ENCODE data around the gene POLR3B. TPM values are rescaled to one million over a fixed set of nuclear protein-coding genes. Genes with fewer than 3 reads are reported as not detected.
A peak's percentile ranks its signal among the peaks of the same experiment; 100 is the strongest.

POLR3B gene
- total RNA-seq, 1 experiment from 2014 or later: 15.3 TPM

DNA sequence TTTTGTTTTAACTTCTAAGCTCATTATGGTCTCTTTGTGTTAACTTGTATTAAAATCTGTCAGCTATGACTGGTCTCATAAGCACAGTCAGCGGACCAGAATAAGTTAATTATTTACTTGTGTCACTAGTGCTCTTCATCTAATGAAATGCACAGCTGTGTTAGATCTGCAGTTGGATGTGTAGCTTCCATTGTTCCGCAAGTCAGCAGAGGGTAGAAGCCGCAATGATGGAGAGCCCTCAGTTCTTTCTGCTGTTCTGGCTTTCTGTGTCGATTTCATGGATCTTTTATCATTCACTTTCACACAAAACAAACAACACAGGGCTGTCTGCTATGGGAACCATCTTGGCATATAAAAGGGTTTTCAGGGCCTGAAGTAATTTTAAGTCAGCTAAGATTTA lies 136.0 kb downstream of the POLR3B start:
- Histone ChIP-seq H3K27ac (peak overlapping the region; percentile 25; the same call in 1 of the 2 replicates), H3K4me1 (peaks cover 2% of the 10 kb centered on the region; the same call in 1 of the 2 replicates), H3K9me3 (replicated peaks) (no peaks in the 10 kb centered on the region), H3K36me3 (no peaks in the 10 kb centered on the region; the same call in 1 of the 2 replicates), H3K4me3 (no peak overlapping the region), H3K27me3 (no peaks in the 10 kb centered on the region)
- DNase-seq: peak; percentile 6 to 41

DNA sequence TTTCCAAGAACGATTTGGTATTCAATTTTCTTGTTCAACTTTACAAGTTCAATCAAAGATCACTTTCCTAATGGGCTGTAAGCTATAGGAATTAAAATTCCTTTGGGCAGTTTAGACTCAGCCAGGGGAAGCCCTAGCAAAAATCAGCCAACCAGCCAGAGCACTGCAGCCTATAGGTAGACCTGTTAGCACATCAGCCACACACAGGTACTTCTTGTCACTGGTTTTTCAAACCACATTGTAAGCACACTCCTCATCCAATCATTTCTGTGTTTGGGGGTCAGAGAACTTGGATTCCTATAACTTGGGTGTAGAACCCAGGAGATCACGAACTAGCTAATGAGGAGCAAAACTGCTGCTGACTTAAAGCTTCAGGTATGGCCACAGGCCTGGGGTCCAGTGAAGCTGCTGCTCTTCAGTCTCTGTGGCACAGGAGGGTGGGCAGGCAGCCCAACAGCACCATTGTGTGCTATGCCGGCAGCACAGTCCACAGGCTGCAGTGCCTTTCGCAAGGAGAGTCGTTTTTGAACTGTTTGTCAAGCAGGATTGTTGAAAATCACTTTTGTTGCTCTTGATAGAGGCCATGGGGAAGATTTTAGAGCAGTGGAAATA lies 137.9 kb downstream of the POLR3B start:
- no peaks in the 10 kb centered on the region for H3K9me3 ChIP-seq (replicated peaks)
- no peak overlapping the region for H3K4me3 ChIP-seq
- no peaks in the 10 kb centered on the region for H3K27me3 ChIP-seq
- no peaks in the 10 kb centered on the region; the same call in 1 of the 2 replicates for H3K36me3 ChIP-seq
- no peak for DNase-seq
- no peak overlapping the region for H3K27ac ChIP-seq
- H3K4me1 ChIP-seq: peaks cover 2% of the 10 kb centered on the region; the same call in 1 of the 2 replicates

DNA sequence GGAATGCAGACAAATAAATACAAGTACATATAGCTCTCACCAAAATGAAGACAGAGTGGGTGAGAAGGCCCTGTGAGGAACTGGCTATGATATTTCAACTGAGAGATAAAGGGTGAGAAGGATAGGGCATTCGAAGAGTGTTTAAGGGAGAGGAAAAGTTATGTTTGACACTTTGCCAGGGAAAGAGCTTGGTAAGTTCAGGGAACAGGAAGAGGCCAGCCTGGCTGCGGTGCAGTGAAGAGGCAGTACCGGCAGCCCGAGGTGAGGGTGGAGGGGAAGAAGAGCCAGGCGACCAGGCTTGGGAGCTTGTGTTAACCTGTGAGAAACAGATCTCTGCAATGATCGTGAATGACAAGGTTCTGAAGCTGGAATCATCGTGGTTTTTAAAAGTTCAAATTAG lies 140.5 kb downstream of the POLR3B start:
- H3K9me3 ChIP-seq (replicated peaks): no peaks in the 10 kb centered on the region
- no peak for DNase-seq

DNA sequence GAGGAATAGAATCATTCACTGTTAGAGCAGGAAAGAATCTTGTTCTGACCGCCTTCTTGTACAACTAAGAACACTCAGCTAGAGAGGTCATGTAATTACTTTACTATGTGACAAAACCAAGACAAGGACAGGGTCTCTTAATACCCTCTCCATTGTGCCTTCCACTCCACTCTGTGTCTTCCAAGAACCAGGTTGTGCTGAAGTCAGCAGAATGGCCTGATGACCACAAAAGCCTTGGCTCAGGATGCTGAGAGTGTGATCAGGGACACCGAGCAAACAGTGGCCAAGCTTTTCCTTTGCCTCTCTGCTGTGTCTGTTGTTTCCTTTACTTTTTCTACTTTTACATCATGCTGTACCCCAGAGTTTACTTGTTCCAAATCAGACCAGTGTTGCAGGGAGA lies 142.1 kb downstream of the POLR3B start:
- no peak for DNase-seq
- no peaks in the 10 kb centered on the region; the same call in 1 of the 2 replicates for H3K36me3 ChIP-seq
- no peaks in the 10 kb centered on the region for H3K9me3 ChIP-seq (replicated peaks)
- no peaks in the 10 kb centered on the region for H3K4me1 ChIP-seq
- no peak overlapping the region for H3K4me3 ChIP-seq
- no peak overlapping the region for H3K27ac ChIP-seq
- no peaks in the 10 kb centered on the region for H3K27me3 ChIP-seq

More for the DNA sequence above, 140.5 kb downstream of the POLR3B start:
- Histone ChIP-seq H3K27ac (no peak overlapping the region), H3K36me3 (no peaks in the 10 kb centered on the region; the same call in 1 of the 2 replicates), H3K4me1 (peaks cover 2% of the 10 kb centered on the region; the same call in 1 of the 2 replicates), H3K4me3 (no peak overlapping the region), H3K27me3 (no peaks in the 10 kb centered on the region)

DNA sequence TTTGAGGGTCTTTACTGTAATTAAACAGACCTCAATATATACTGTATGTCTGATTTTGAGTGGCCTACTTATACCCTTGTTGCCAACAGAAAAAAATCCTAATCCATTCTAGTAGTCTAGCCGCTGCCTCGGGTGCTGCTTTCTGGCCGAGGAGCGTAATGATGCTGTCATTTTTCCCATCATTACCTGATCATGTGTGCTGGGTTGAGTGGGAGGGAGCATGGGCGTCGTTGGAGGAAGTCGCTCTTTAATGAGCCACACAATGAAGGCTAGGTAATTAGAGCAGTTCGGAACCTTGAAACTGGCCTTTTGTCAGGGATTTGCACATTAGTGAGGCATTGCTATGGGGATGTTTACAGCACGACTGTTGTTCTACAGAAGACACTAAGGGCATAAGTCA lies 149.1 kb downstream of the POLR3B start:
- Histone ChIP-seq H3K4me1 (no peaks in the 10 kb centered on the region), H3K36me3 (peaks cover 5% of the 10 kb centered on the region; the same call in 1 of the 2 replicates), H3K27ac (no peak overlapping the region), H3K27me3 (no peaks in the 10 kb centered on the region), H3K9me3 (replicated peaks) (no peaks in the 10 kb centered on the region), H3K4me3 (no peak overlapping the region)
- no peak for DNase-seq

DNA sequence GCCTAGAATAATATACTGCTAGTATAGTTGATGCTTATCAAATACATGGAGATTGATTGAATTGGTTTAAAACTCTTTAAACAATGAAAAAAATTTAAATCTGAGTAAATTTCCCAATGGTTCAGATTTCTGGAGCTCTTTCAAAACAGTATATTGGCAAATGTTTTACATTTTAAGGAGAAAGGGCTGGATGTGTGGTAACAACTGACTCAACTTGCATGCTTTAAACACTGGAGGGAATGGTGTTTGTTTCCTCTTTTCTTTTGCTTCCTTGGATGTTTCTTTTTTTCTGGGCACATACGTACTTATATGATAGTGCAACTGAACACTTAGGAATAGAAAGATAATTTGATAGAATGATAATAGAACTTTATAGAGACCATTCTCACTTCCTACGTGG lies 151.4 kb downstream of the POLR3B start:
- no peak for DNase-seq
- Histone ChIP-seq H3K27ac (no peak overlapping the region), H3K36me3 (peaks cover 5% of the 10 kb centered on the region; the same call in 1 of the 2 replicates), H3K4me1 (no peaks in the 10 kb centered on the region), H3K27me3 (no peaks in the 10 kb centered on the region), H3K9me3 (replicated peaks) (0 out of 2 replicates have a peak, but pooled peaks cover 3% of the 10 kb centered on the region), H3K4me3 (no peak overlapping the region)

DNA sequence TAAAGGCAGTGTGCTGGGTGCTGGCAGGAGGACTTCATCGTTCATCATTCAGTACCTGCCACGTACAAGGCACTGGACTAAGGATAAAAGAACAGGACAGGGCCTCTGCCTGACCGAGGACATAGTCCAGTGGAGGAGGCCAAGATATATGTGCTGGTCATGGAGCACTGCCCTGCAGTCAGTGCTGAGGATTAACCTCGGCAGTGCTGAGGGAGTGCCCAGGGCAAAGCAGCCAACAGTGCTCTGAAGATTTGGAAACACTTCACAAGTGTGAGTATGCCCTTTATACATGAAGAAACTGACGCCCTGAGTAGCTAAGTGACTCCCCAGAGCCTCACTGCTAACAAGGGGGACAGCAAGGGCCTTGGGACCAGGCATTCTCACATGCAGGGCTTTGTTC lies 153.8 kb downstream of the POLR3B start:
- no peak for DNase-seq
- H3K9me3 ChIP-seq (replicated peaks): 0 out of 2 replicates have a peak, but pooled peaks cover 3% of the 10 kb centered on the region

DNA sequence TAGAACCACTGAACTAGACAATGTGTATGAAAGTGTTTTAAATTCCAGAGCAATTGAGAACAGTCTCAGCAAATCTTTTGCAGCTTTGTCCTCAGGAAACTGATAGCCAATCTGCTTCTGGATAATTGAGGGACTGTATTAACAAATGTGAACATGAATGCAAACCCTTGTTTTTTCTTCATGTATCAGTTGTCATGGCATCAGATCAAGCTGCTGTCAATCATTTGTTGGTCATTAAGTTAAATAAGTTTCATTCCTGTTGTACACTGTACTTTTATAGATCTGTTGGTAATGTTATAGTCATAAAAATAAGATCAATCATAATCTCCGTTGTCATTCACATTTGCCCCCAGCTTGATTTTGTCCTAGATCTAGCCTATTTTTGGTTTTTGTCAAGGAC lies 159.8 kb downstream of the POLR3B start:
- DNase-seq: no peak
- Histone ChIP-seq H3K36me3 (no peaks in the 10 kb centered on the region), H3K9me3 (replicated peaks) (0 out of 2 replicates have a peak, but pooled peaks cover 3% of the 10 kb centered on the region), H3K4me1 (no peaks in the 10 kb centered on the region), H3K4me3 (no peak overlapping the region), H3K27me3 (no peaks in the 10 kb centered on the region), H3K27ac (no peak overlapping the region)

More for the DNA sequence above, 153.8 kb downstream of the POLR3B start:
- H3K4me1 ChIP-seq: no peaks in the 10 kb centered on the region
- H3K36me3 ChIP-seq: peaks cover 5% of the 10 kb centered on the region; the same call in 1 of the 2 replicates
- H3K4me3 ChIP-seq: no peak overlapping the region
- no peak overlapping the region for H3K27ac ChIP-seq
- no peaks in the 10 kb centered on the region for H3K27me3 ChIP-seq

DNA sequence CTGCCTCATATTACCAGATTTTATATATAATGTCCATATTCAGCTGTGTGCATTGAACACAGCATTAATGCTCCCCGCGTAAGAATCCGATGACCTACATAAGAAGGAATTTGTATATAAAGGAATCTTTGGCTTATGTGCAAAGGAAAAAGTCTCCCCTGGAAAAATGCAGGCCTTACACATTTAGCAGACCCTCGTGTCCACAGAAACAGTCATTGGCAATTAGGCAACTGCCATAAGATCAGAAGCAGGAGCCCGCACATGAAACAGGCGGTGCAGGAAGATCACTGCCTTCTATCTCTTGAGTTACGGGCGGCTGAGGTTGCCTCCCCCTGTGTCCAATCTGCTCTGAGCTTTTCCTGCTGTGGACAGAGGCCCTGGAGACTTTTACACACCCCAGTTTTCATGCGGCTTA lies 162.1 kb downstream of the POLR3B start:
- Histone ChIP-seq H3K4me1 (no peaks in the 10 kb centered on the region), H3K9me3 (replicated peaks) (no peaks in the 10 kb centered on the region), H3K27me3 (no peaks in the 10 kb centered on the region), H3K36me3 (no peaks in the 10 kb centered on the region), H3K4me3 (no peak overlapping the region), H3K27ac (no peak overlapping the region)
- no peak for DNase-seq

DNA sequence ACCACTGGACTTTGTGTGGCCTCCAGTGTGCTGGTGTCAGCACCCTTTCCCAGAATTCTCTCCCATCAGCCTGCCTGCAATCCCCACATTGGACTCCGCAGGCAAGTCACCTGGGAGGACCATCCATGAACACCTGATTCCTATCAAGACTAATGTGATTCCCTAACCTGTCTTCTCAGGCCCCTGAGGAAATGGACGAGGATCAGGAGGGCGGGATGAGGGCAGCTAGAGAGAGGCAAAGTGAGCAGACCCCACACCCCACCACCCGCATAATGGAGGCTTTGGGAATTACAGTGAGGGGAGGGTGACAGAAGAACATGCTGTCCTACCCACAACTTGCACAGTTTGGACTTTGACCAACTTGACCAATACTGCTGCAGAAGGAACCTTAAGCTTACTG lies 164.4 kb downstream of the POLR3B start:
- Histone ChIP-seq H3K27ac (no peak overlapping the region), H3K4me1 (no peaks in the 10 kb centered on the region), H3K27me3 (no peaks in the 10 kb centered on the region), H3K9me3 (replicated peaks) (no peaks in the 10 kb centered on the region), H3K4me3 (no peak overlapping the region), H3K36me3 (no peaks in the 10 kb centered on the region)
- no peak for DNase-seq

DNA sequence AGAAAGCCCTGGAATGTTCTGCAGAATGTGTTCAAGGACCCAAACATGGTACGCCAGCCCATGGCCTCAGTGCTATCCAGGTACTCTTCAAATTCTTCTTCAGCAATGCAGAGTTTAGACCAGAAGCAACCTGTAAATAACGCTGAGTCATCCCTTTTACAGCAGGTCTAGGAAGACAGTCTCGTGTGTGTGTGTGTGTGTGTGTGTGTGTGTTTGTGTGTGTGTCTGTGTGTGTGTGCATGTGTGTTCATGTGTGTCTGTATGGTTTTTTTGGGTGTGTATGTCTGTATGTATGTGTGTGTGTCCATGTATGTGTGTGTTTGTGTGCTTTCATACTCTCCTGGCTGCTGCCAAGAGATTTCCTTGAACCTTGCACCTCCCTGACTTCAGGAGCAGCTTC lies 165.2 kb downstream of the POLR3B start:
- H3K27ac ChIP-seq: no peak overlapping the region
- no peak overlapping the region for H3K4me3 ChIP-seq
- no peaks in the 10 kb centered on the region for H3K27me3 ChIP-seq
- no peak for DNase-seq
- H3K9me3 ChIP-seq (replicated peaks): no peaks in the 10 kb centered on the region
- no peaks in the 10 kb centered on the region for H3K4me1 ChIP-seq
- no peaks in the 10 kb centered on the region for H3K36me3 ChIP-seq

DNA sequence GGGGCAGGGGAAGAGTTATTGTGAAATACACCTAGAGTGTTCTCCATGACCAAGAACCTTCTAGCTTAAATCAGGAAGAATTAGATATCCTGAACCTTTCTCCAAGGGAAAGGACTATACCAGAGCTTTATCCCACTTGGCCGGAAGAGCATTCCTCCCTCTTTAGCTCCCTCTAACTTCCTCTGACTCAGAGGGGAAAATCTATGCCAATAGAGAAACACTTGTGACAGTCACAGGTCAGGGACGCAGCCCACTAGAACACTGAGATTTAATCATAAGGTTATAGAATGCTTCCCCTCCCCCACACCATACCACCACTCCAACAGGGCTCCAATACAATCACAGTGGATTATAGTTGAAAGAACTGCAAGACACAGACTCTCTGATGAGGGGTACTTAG lies 169.8 kb downstream of the POLR3B start:
- Histone ChIP-seq H3K36me3 (no peaks in the 10 kb centered on the region), H3K4me1 (no peaks in the 10 kb centered on the region), H3K4me3 (no peak overlapping the region), H3K27ac (no peak overlapping the region), H3K27me3 (no peaks in the 10 kb centered on the region), H3K9me3 (replicated peaks) (no peaks in the 10 kb centered on the region)
- DNase-seq: no peak

DNA sequence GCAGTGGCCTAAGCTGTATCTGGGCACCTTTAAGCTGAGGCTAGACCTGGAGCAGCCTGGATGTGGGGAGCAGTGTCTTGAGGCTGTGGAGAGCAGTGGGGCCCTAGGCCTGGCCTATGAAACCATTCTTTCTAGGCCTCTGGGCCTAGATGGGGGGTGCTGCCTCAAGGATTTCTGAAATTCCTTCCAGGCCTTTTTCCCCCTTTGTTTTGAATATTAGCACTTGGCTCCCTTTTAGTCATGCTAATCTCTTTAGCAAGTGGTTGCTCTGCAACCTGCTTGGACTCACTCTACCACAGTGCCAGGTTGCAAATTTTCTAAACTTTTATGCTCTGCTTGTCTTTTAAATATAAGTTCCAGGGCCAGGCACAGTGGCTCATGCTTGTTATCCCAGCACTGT lies 183.7 kb downstream of the POLR3B start:
- no peak overlapping the region for H3K27ac ChIP-seq
- no peaks in the 10 kb centered on the region for H3K9me3 ChIP-seq (replicated peaks)
- no peak for DNase-seq
- H3K4me3 ChIP-seq: no peak overlapping the region
- no peaks in the 10 kb centered on the region for H3K27me3 ChIP-seq
- no peaks in the 10 kb centered on the region for H3K4me1 ChIP-seq
- H3K36me3 ChIP-seq: no peaks in the 10 kb centered on the region

DNA sequence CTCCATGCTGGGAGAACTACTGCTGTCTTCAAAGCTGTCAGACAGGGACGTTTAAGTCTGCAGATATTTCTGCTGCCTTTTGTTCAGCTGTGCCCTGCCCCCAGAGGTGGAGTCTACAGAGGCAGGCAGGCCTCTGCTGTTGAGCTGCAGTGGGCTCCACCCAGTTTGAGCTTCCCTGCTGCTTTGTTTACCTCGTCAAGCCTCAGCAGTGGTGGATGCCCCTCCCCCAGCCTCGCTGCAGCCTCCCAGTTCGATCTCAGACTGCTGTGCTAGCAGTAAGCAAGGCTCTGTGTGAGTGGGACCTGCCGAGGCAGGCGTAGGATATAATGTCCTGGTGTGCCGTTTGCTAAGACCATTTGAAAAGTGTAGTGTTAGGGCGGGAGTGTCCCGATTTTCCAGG lies 193.9 kb downstream of the POLR3B start:
- Histone ChIP-seq H3K27me3 (no peaks in the 10 kb centered on the region), H3K36me3 (no peaks in the 10 kb centered on the region), H3K27ac (no peak overlapping the region), H3K9me3 (replicated peaks) (no peaks in the 10 kb centered on the region; the same call in 1 of the 2 replicates), H3K4me1 (no peaks in the 10 kb centered on the region), H3K4me3 (no peak overlapping the region)
- no peak for DNase-seq

DNA sequence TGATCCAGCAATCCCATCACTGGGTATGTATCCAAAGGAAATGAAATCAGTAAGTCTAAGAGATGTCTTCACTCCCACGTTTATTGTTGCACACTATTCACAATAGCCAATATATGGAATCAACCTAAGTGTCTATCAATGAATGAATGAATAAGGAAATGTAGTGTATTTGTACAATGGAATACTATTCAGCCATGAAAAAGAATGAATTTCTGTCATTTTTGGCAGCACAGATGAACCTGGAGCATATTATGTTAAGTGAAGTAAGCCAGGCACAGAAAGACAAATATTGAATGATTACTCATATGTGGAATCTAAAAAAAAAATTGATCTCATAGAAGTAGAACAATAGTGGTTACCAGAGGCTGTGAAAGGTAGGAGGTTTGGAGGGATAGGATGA lies 194.7 kb downstream of the POLR3B start:
- Histone ChIP-seq H3K27me3 (no peaks in the 10 kb centered on the region), H3K27ac (no peak overlapping the region), H3K4me1 (no peaks in the 10 kb centered on the region), H3K9me3 (replicated peaks) (no peaks in the 10 kb centered on the region; the same call in 1 of the 2 replicates), H3K36me3 (no peaks in the 10 kb centered on the region), H3K4me3 (no peak overlapping the region)
- DNase-seq: no peak

Data from SJCRH30 (cell line).